GM18526 (cell line): ENCODE results near the gene SLC4A3.

Source experiments
- POLR2A ChIP-seq: IDR thresholded peaks from 3 replicates; pipeline ENCODE4 v1.6.1; 2011; ENCODE audit not compliant: insufficient read length; ENCODE audit errors: extremely low read depth

SLC4A3 gene

DNA sequence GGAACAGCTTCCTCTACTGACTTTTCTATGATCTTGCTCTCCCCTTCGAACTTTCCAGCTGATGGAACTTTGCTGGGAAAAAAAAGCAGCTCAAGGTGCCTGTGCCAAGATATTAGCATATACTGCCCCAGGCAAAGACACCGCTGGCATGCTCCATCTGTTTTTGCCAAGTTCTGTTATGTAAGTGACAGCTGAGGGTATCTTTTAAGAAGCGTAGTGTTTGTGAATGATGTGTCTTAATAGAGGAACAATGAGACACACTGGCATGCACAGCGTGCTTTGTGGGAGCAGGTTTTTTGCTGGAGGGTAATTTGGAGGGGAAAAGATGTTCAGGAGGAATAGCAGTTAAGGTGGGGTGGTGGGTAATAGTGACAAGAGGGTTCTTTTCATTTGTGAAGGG, 47.8 kb downstream of the SLC4A3 start:
- no peak for TF ChIP-seq POLR2A

DNA sequence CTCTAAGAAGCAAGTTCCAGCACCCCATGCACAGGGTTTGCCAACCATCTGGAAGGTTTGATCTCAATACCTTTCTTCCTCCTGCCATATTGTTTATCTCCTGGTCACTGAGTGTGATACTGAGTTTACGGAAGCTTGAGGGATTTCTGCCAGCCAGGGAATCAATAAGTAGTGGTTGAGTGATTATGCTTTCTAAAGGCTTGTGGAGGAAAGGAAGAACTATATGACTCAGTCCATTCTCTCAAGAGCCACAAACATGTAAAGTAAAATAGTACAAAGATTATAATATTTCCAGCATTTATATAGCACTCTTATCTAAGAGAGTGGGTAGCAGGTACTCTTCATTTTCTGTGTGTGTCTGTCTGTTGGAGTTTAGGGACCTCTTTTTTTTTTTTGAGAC, 49.2 kb downstream of the SLC4A3 start:
- no peak for TF ChIP-seq POLR2A

DNA sequence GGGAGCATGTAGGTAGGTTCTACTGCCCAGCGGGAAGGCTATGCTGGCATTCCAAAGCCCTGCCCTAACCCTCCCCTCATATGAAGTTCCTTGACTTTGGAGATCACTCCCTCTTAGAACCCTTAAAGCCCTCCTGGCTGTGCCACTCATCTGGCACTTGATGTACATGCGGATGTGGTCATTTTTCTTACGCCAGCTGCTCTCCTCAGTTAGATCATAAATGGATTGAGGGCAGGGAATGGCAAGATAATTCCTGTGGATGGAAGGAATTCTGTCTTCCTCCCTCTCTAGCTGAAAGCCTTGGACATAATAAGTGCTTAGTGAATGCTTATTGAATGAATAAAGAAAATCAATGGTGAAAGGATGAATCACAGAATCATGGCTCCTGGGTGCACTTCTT, 51.6 kb downstream of the SLC4A3 start:
- no peak for TF ChIP-seq POLR2A

DNA sequence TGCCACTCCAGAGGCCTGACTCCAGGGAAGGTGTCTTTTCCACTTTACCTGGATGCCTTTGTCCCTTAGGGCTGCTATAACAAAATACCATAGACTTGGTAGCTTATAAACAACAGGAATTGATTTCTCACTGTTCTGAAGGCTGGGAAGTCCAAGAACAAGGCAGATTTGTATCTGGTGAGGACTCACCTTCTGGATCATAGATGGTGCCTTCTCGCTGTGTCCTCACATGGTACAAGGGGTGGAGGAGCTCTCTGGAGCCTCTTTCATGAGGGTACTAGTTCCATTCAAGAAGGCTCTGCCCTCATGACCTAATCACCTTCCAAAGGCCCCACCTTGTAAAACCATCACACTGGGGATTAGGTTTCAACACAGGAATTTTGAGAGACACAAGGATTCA, 52.1 kb downstream of the SLC4A3 start:
- no peak for TF ChIP-seq POLR2A

GRCh38 chr2:219680958-219681693, 53.7 kb downstream of the SLC4A3 start:
- TF ChIP-seq POLR2A: no peak

GRCh38 chr2:219681694-219682300, 54.4 kb downstream of the SLC4A3 start:
- TF ChIP-seq POLR2A: no peak

GRCh38 chr2:219684721-219685689, 57.6 kb downstream of the SLC4A3 start:
- TF ChIP-seq POLR2A: peak; percentile 34

DNA sequence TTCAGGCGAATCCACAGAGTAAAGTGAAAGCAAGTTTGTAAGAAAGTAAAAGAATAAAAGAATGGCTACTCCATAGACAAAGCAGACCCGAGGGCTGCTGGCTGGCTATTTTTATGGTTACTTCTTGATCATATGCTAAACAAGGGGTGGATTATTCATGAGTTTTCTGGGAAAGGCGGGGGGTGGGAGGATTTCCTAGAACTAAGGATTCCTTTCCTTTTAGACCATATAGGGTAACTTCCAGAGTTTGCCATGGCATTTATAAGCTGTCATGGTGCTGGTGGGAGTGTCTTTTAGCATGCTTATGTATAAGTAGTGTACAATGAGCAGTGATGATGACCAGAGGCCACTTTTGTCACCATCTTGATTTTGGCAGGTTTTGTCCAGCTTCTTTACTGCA, 59.8 kb downstream of the SLC4A3 start:
- no peak for TF ChIP-seq POLR2A

DNA sequence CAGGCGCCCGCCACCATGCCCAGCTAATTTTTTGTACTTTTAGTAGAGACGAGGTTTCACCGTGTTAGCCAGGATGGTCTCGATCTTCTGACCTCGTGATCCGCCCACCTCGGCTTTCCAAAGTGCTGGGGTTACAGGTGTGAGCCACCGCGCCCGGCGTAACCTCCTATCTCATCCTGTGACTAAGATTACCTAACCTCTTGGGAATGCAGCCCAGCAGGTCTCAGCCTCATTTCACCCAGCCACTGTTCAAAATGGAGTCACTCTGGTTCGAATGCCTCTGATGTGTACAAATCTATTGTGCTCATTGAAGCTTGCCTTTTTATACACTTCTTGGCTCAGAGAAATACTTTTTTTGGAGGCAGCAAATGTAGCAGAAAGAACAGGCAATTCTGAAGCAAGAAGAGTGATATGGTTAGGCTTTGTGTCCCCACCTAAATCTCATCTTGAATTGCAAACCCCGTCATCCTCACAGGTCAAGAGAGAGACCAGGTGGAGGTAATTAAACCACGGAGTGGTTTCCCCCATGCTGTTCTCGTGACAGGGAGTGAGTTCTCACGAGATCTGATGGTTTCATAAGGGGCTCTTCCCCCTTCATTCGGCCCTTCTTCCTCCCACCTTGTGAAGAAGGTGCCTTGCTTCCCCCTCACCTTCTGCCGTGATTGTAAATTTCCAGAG, 60.6 kb downstream of the SLC4A3 start:
- no peak for TF ChIP-seq POLR2A

DNA sequence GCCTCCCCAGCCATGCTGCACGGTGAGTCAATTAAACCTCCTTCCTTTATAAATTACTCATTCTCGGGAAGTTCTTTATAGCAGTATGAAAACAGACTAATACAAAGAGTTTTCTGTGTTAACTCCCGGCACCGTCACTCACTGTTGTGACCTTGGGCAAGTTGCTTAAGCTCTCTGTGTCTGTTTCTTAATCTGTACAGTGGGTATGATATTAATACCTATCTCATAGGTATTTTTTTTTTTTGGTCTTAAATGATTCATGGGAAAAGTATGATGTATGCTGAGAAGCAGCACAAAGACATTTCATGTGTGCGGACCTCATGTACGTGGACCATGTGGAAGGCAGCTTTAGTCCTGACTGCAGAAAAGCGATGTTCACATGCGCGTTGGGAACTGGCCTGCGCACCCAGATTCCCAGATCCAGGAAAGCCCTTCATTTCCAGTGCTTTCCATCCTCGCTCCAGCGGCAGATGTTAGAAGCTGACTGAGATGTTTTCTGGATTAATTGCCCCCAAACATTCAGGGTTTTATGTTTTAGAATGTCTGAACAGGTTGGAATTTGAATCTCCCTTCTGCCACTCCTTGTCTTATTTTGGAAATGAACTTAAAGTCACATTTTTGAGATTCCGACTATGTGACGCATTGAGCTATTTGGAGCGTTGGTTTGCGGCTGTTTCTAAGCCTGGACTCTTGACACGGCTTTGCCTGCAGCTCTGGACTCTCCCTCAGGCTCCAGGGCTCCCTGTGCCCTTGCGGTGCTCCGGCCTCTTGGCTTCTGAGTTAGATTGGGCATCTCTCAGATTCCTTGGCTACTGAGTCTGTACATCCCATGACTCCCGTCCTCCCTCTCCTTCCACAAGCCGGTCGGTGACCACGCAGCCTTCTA, 61.4 kb downstream of the SLC4A3 start:
- no peak for TF ChIP-seq POLR2A

DNA sequence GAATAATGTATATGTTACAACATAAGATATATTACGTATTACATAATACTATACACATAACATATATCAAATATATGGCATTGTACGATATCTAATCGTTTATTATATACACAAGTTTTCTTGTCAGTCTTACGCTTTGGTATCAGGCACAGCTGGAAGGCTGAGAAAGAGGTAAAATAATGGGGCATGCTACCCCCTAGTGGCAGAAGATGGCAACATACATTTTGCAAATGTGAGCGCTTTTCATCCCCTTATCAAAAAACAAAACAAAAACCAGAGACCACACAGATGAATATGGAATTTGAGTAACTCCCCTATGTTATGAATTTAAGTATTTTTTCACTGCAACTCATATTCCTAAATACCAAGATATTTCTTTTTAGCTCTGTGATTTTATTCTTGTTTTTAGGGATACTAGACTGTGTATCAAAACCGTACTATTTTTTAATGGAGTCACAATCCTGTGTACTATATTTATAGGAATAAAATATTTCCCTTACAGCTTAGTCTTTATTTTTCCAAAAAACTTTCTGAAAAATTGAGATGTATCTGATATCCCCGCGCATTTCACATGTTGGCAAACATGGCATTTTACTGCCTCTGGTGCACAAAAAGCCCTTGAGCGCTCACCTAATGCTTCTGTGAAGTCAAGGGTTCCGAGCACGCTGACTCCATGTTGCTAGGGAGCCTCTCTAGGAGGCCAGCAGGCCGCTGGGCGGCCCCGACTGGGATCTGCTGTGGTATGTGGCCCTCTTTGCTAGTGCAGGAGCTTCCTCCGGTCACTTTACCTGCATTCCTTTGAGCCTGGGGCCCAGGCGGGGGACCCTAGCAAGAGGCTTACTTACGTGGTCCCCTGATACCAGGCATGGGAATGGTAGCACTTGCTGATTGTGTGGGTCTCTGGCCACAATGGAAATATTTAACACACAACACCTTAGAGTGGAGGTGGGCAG, 62.5 kb downstream of the SLC4A3 start:
- no peak for TF ChIP-seq POLR2A

- TF ChIP-seq POLR2A: no peak
Measured at GRCh38 chr2:219691571-219691970, 64.1 kb downstream of the SLC4A3 start.
